ENCODE data around the gene AQP9.
"Not testable (repeated sequence)": the region's sequence is repeated elsewhere in the genome, so short reads cannot be mapped to it uniquely, and the experiment has no call there.

Gene AQP9

DNA sequence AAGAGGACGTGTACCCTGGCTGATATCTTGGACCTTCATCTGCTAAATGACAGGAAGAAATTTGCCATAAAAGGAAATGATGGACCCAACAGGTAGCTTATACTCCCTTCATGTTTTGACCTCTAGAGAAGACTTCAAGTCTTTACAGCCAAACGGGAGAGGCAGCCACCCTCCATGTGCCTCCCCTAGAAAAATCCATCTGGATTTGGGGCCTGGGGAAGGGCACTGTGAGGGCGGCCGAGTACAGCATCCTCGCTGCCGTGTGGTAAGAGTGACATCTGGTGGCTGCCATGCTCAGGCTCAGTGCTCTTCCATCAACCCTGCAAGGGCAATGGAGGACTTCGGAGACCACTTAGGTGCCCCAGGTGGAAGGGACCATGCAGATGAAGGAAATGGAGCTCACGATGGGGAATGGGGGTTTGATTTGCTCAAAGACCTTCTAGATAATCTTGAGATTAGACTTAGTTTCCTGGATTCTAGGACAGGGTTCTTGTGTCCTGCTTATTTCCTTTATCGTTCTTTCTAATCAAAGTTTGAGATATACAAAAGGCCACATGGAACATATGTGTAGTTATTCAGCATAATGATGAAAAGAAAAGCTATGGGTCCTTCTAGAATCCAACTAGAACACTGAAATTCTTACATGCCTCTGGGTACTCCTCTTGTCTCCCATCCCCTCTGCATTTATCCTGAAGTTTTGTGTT, 44.4 kb downstream of the AQP9 start:
- DNase-seq = peak; percentile 56

DNA sequence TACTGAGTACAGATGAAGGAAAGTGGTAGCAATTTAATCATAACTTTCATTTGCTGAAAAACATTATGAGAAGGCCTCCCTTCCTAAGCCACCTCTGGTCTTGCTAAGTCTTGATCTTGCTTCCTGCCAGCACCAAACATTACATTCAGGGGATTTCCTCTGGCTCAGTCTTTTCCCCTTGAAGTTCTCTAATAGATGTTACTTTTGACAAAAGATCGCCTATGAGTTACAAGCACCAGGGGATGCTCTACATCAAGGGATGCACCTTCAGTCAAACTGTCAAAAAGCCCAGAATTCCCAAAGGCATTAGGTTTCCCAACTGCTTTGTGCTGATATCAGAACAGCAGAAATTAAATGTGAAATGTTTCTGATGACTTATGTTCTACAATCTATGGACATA, 47.3 kb downstream of the AQP9 start:
- no peak for DNase-seq

DNA sequence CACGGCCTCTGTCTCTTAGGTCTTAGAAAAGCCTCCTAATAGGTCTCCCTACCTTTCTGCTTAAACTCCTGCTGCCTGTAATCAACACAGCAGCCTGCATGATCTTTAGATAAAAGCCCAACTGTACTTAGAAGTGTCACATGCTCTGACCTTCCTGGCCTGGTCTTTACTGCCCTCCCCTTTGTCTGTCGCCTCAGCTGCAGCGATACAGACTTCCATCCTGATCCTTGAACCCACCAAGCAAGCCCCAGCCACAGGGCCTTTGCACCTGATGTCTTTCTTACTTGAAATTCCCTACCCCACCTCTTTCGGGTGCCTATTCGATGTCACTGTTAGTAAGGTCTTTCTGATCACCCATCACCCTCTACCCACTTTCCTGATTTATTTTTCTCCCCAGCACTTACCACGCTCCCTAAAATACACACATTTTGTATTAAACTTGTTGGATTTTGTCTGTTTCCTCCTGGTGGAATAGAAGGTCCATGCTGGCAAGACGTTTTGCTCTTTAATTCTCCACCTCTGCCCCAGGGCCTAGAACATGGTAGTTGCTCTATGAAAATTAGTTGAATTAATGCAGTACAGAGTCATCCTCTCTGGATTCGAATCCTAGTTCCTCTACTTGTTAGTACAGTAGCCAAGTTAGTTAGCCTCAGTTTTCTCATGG, 51.1 kb downstream of the AQP9 start:
- no peak for DNase-seq

DNA sequence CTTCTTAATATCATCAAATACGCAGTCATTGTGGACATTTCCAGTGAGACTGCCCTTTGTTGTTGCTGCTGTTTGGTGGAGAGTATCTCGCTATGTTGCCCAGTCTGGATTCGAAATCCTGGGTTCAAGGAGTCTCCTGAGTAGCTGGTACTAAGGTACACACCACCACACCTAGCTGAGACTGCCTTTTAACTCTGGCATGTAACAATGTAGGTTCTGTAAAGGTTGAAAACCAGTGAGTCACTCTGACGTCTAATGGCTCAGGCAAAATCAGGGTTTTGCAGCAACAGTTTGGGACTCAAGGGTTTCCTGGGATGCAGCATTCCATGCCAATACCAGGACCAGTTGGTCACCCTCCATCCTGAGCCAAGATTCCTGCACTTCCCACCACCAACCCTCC, 52.2 kb downstream of the AQP9 start:
- DNase-seq = no peak

DNA sequence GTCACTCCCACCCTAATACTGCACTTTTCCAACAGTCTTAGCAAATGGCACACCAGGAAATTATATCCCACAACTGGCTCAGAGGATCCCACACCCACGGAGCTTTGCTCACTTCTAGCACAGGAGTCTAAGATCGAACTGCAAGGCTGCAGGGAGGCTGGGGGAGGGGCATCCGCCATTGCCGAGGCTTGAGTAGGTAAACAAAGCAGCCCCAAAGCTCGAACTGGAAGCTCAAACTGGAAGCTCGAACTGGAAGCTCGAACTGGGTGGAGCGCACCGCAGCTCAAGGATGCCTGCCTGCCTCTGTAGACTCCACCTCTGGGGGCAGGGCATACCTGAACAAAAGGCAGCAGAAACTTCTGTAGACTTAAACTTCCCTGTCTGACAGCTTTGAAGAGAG, 55.5 kb downstream of the AQP9 start:
- not testable (repeated sequence) for DNase-seq

DNA sequence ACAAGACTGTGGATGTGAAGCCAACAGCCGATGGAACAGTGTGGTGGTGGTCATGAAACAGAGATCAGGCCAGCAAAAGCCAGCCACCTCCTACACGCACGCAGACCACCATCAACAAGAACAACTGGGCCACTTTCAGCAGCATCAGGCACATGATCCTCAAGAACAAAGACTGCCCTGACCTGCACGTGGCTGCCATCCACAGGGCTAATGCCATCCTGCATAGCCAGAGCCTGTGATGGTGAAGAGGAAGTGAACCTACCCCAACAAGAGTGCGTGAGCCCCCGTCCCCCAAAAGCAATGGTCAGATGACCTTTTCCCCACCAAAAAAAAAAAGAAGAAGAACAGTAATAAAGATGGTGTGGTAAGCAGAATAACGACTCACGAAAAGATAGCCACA, 62.6 kb downstream of the AQP9 start:
- no peak for DNase-seq

DNA sequence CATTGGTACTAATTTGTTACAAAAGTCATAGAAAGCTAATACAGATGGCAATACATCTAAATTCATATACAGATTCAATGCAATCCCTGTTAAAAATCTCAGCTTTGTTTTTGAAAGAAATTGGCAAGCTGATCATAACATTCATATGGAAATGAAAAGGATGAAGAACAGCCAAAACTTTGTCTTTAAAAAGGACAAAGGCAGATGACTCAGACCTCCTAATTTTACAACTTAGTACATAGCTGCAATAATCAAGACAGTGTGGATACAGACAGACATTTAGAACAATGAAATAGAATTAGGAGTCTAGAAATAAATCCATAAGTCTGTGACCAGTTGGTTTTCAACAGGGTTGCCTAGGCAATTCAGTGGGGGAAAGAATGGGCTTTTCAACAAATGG, 63.3 kb downstream of the AQP9 start:
- DNase-seq = no peak

DNA sequence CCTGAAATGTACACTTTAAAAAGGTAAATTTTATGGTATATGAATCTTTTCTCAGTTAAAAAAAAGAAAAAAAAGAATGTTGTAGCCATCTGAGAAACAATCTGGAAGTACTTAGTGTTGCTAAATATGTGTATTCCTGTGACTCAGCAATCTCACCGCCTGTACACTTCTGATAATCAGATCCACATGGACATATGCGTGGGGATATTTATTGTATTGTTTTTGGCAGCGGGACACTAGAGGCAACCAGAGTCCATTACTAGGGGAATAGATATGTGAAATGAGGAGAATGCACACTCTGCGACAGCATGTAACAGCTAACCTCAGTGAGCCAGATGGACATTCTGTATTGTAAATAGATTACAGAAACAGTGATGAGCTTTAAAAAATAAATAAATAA, 65.4 kb downstream of the AQP9 start:
- DNase-seq = no peak

DNA sequence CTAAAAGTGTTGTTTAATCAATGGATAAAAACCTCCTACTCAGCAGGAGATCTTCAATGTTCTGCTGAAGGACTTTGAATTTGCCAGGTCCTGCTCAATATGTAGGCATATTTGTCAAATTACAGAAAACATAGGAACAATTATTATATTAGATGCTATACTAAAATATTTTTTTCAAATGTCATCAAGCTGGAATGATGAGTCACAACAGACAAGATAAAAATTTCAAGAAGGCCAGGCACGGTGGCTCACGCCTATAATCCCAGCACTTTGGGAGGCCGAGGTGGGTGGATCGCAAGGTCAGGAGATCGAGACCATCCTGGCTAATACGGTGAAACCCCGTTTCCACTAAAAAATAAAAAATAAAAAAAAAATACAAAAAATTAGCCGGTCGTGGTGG, 68.0 kb downstream of the AQP9 start:
- no peak for DNase-seq

DNA sequence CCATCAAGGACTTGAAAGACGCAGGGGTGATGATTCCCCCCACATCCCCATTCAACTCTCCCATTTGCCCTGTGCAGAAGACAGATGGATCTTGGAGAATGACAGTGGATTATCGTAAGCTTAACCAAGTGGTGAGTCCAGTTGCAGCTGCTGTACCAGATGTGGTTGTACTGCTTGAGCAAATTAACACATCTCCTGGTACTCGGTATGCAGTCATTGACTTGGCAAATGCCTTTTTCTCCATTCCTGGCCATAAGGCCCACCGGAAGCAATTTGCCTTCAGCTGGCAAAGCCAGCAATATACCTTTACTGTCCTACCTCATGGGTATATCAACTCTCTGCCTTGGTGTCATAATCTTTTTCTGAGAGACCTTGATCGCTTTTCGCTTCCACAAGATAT, 70.0 kb downstream of the AQP9 start:
- DNase-seq = not testable (repeated sequence)

DNA sequence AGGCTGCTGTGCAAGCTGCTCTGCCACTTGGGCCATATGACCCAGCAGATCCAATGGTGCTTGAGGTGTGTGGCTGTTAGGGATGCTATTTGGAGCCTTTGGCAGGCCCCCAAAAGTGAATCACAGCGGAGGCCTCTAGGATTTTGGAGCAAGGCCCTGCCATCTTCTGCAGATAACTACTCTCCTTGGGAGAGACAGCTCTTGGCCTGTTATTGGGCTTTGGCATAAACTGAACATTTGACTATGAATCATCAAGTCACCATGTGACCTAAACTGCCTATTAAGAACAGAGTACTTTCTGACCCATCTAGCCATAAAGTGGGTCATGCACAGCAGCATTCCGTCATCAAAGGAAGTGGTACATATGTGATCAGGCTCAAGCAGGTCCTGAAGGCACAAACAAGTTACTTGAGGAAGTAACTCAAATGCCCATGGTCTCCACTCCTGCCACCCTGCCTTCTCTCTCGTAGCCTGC, 70.9 kb downstream of the AQP9 start:
- DNase-seq = not testable (repeated sequence)

DNA sequence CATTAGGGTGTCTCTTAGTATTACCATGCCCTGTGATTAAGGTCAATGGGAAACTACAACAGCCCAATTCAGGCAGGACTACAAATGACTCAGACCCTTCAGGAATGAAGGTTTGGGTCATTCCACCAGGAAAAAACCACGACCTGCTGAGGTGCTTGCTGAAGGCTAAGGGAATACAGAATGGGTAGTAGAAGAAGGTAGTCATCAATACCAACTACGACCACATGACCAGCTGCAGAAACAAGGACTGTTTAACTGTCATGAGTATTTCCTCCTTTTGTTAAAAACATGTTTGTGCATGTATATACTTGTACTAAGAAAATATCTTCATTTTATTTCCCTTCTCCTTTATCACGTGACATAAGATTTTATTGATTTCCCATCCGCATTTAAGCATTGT, 71.8 kb downstream of the AQP9 start:
- not testable (repeated sequence) for DNase-seq

DNA sequence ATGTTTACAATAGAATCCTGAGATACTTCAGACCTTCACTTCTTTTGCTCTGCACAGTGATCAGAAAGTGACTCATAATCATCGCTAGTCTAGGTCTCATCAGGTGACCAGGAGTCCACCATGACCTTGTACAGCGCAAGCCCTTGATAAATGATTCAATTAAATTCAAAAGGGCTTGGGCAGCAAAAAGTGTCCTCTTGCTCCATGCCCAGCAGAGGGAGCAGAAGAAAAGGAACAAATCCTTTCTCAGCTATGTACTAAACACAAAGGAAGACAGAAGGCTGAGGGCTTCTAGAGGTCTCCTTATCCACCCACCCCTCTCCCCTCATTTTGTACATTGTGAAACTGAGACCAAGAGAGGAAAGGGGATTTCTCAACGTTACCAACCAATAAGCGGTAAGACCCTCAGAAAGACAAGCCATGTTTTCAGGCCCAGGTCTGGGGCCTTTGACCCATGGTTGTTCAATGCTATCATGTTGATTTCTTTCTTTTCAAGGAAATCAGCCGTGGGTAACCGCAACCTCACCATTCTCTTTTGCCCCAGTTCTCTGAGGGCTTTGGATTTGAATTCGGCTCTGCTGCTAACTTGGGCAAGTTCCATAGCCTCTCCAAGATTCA, 74.8 kb downstream of the AQP9 start:
- no peak for DNase-seq

DNA sequence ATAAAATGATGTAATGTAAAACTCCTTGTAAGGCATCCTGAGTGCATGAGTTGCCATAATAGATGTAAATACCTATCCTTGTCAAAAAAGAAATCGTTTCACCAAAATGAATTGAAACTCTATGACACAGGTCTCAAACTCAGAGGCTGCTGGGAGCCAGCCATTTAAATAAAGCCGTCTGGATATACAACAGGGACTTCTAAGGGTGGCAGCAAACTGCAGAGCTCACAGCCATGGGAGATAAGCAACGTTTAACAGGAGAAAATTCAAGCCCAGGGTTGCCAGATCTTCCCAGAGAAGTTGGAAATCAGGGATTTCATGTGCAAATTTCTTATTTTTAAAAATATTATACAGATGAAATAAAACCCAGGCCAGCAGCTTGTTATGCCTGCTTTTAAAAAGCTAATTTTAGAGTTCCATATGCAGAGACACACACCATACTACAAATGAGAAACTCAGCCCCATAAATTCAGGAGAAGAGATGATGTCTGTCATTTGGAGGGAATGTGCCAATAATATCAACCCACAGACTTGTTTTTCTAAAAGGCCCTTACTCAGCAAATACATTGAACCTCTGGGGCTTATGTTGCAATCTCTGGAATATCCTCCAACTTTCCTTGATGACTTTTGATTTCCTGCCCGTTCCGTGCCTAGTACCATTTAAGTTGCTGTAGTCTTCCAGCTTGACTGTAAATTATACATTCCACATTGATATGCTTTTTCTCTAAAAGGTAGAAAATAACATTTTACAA, 75.6 kb downstream of the AQP9 start:
- DNase-seq = no peak

DNA sequence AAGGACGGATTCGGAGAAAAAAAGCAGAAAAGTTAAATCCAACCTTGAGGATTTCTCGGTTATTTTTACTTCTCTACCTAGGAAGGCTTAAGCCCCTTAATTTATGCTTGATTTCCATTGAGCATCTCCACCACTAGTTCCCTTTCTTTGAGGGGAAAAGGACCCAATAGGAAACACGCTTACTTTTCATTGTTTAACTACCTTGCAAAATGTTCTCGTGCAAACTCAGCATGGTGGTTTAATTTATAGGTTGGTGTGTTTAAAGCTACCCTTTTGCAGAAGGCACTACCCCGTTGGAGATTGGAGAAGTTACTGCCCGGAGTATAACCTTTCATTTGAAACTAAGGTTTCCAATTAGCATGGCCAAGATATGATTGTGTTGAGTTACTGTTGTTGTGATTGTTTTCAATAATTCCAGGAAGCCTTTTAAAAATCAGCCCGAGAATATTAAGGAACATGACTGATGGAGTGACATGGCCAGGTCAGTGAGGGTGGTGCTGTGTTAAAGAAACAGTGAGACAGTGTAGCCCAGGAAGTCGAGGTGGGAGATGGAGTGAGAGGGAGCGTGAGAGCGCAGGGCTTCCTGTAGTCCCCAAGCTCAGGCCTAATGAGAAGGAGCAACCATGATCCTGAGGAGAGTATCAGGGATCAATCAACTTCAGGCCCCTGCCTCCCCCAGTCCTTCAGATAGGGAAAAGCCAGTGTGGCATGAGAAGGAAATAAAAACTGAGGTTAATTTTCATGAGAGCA, 76.6 kb downstream of the AQP9 start:
- DNase-seq = no peak

DNA sequence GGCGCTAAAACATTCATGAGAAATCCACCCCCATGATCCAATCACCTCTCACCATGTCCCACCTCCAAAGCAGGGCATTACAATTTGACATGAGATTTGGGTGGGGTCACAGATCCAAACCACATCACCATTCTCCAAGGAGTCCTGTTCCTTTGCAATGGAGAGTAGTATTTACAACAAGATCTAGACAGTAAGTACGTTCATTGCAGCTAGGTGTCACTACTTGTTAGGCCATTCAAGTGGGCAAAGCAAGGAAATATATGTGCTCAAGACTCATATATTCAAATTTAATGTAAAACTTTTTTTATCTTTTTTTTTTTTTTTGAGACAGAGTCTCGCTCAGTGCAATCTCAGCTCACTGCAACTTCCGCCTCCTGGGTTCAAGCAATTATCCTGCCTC, 79.3 kb downstream of the AQP9 start:
- DNase-seq = no peak

DNA sequence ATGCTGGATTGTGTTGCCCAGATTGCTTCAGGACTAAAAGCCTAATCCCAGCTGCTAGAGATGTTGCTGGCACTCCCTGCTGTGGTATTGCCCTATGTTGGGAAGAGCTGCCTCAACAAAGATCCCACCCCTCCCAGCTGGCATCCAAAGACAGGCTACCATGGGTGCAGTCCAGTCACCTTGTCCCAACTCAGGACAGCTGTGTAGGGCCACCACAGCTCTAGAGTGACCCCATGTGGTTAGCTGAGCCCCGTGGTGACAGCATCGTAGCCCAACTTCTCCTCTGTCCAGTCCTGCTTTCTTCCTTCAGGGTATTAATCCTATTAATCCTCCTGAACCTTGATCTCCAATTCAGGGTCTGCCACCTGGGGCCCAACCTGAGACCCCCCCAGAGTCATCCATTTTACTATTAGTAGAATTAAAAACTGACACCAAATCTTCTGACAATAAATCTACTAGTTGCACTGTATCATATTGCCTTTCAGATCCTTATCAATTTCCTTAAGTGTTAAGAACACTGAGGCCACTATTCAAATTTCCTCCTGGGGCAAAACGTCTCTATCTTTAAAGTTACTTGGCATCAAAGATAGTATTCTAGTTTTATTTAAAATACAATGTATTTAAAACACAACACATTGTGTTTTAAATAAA, 83.5 kb downstream of the AQP9 start:
- DNase-seq = no peak

DNA sequence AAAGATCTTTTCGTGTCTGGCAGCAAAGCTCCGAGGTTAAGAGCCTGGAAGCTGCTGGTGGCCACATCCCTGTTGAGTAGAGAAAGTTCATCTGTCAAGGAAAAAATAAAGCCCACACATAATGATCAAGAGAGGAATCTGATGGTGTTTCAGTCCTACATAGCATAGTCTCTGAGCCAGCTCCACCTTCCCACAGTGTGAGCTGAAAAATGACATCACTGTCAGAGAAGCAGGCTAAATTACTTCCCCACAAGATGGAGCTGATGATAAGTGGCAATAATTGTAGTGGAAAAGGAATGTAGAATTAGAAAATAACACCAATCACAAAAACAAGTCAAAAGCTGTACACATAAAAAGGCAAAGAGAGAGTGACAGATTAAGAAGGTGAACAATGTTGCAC, 84.5 kb downstream of the AQP9 start:
- DNase-seq = no peak

DNA sequence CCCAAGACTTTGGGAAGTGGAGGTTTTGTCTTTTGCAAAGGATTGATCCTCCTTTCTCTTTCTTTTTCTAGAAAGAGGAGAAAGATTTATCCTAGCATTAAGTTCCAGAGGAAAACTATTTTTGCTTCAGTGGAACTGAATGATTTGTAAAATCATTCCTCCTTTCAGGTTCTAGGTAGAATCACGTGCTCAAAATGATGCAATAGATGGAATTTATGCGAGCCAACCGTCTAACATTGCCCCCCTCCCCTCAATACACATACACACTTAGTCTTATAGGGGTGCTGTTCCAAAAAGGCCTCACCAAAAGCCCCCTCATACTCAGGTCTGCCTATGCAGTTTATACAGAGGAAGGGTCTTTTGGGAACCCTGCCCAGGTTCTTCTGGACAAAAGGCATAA, 85.3 kb downstream of the AQP9 start:
- no peak for DNase-seq

DNA sequence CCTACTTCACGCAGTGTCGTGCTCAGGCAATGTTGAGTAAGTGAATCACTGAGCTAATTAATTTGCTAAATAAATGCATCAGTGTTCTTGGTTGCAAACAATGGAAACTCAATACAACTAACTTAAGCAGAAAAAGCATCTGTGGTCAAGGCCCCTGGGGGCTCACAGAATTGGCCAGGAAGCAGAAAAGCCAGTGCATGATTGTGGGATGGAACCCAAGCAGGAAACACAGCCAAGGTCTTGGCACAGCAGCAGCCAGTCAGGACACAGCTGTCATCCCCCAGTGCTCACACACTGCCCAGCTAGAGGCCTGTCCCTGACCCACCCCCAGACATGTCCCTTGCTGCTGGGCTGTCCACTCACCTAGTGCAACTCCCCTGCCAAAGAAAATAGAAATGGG, 85.9 kb downstream of the AQP9 start:
- no peak for DNase-seq

DNA sequence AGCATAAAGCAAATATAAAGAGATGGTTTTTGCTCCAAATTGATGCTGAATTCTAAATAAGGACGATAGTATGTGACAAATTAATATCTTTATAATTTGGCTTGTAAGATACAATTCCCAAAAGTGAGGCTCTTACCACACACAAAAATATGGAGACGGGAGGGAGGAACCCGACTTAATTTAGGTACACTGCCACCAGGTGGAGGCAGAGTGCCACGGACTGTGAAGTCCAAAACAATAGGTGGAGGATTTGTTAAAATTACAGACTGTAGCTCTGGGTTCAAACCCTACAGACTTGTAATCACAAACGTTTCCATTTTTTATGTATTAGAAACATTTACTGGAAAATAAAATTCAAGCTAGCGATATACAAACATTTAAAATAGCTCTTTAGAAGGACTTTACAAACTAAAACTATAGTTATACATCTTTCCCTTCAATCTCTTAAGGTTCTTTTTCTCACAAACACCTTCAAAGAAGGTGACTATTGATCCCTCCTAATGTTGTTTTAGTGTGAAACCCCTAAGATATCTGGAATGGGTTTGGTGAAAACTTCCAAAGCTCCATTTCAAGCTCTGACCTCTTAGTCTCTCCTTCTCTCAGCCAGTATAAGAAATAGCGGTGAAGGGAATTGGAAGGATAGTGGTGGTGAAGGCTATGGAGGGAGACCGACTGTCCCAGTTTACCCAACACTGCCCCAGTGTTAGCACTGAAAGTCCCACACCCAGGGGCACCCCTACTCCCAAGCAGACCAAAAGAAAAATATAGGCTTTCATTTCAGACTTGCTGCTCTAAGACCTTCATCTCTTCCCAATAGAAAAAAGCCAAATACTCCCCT, 89.7 kb downstream of the AQP9 start:
- DNase-seq = peak; percentile 82
